SW 1271 (cell line): ENCODE results near the gene ING4.

ENCODE experiments used
- DNase-seq, 2 experiments: peaks; one replicate each; lab custom pipeline; 2025; lab: John Stamatoyannopoulos, UW

Gene ING4

GRCh38 chr12:6635856-6636531, 26.9 kb downstream of the ING4 start, which contains the start of gene LPAR5:
Gene LPAR5, minus strand, starts transcription at chr12:6635959. Its CDS starts 14,711 bp downstream, at chr12:6621248.
- no peak for DNase-seq

- no peak for DNase-seq
These were observed 27.5 kb downstream of the ING4 start for GRCh38 chr12:6635375-6635855.

- DNase-seq: no peak
These were observed 30.6 kb downstream of the ING4 start for GRCh38 chr12:6632026-6632983.

GRCh38 chr12:6631549-6631961, 31.4 kb downstream of the ING4 start:
- DNase-seq: no peak

GRCh38 chr12:6630736-6631135, 32.2 kb downstream of the ING4 start:
- no peak for DNase-seq

- DNase-seq: no peak
These were observed 35.3 kb downstream of the ING4 start for GRCh38 chr12:6627616-6628015.

GRCh38 chr12:6626654-6627283, 36.1 kb downstream of the ING4 start:
- no peak for DNase-seq

GRCh38 chr12:6620885-6621274, 42.0 kb downstream of the ING4 start:
- DNase-seq: no peak

GRCh38 chr12:6620137-6620884, 42.6 kb downstream of the ING4 start:
- no peak for DNase-seq

GRCh38 chr12:6618483-6619225, 44.3 kb downstream of the ING4 start:
- no peak for DNase-seq

GRCh38 chr12:6615802-6616201, 47.1 kb downstream of the ING4 start:
- DNase-seq: no peak

- DNase-seq: no peak
These were observed 48.3 kb downstream of the ING4 start for GRCh38 chr12:6614513-6615172.

GRCh38 chr12:6613776-6614512, 49.0 kb downstream of the ING4 start:
- DNase-seq: peak; percentile 60 to 67

- no peak for DNase-seq
These were observed 49.7 kb downstream of the ING4 start for GRCh38 chr12:6613015-6613775.

GRCh38 chr12:6612652-6613014, 50.3 kb downstream of the ING4 start:
- no peak for DNase-seq

GRCh38 chr12:6612247-6612646, 50.7 kb downstream of the ING4 start:
- no peak for DNase-seq

GRCh38 chr12:6608592-6609281, 54.2 kb downstream of the ING4 start:
- peak in 1 of 2 experiments; percentile 59 for DNase-seq
